WTC11 (cell line): ENCODE data around the gene TXN. TPM values are rescaled to one million over a fixed set of nuclear protein-coding genes. Genes with fewer than 3 reads are reported as not detected.
A peak's percentile ranks its signal among the peaks of the same experiment; 100 is the strongest.

Experiments
- ATAC-seq: fragments of 200-7000 bp; cut with Tn5 transposase; 2 replicates; pipeline ENCODE4 v1.10.0; 2021; ENCODE audit warnings: mild to moderate bottlenecking, moderate library complexity
- CTCF ChIA-PET: fragments of 300-600 bp; sonication (Branson Sonifier 250); formaldehyde crosslinking; loops from one replicate; lab custom pipeline; 2021; ENCODE audit warnings: antibody characterized with exemption; lab: Charles Lee
- POLR2A ChIA-PET: fragments of 350-600 bp; sonication (Branson Sonifier 250); formaldehyde crosslinking; loops from one replicate; lab custom pipeline; 2021; ENCODE audit warnings: antibody characterized with exemption; lab: Charles Lee
- DNase-seq: peaks from one replicate; pipeline ENCODE4 v3.0.0; 2021; ENCODE audit warnings: low spot score
- H3K27ac Mint-ChIP-seq: 2 replicates; pipeline ENCODE4 v1.8.0; 2021; ENCODE audit warnings: mixed read lengths
- H3K27me3 Mint-ChIP-seq: 2 replicates; pipeline ENCODE4 v1.8.0; 2021; ENCODE audit warnings: low read depth, mild to moderate bottlenecking, moderate library complexity, mixed read lengths
- H3K36me3 Mint-ChIP-seq: 2 replicates; pipeline ENCODE4 v1.8.0; 2021; ENCODE audit warnings: mixed read lengths
- H3K4me1 Mint-ChIP-seq: 2 replicates; pipeline ENCODE4 v1.8.0; 2022; ENCODE audit warnings: mixed read lengths
- H3K4me3 Mint-ChIP-seq: 2 replicates; pipeline ENCODE4 v1.8.0; 2021; ENCODE audit warnings: mild to moderate bottlenecking, moderate library complexity, mixed read lengths
- H3K9me3 Mint-ChIP-seq: 2 replicates; pipeline ENCODE4 v1.8.0; 2021; ENCODE audit warnings: mixed read lengths
- ELF4 ChIP-seq: sonication (generic); formaldehyde crosslinking; IDR thresholded peaks from 2 replicates; pipeline ENCODE4 v1.8.1; 2022; ENCODE audit warnings: low read depth, mild to moderate bottlenecking, moderate library complexity, missing genetic modification reagents
- EMX1 ChIP-seq: fragments of 250-450 bp; sonication (Bioruptor Pico); IDR thresholded peaks from 2 replicates; pipeline ENCODE4 v1.8.0; 2021; ENCODE audit warnings: mild to moderate bottlenecking
- GRHL2 ChIP-seq: fragments of 250-450 bp; sonication (Bioruptor Pico); IDR thresholded peaks from 2 replicates; pipeline ENCODE4 v1.8.0; 2022; ENCODE audit warnings: mild to moderate bottlenecking, moderate library complexity; ENCODE audit not compliant: insufficient replicate concordance, severe bottlenecking
- GTF2I ChIP-seq: fragments of 250-450 bp; sonication (Bioruptor Pico); conservative IDR thresholded peaks from 2 replicates; pipeline ENCODE4 v1.4.0; 2021; ENCODE audit warnings: mild to moderate bottlenecking
- JAZF1 ChIP-seq: fragments of 250-450 bp; sonication (Bioruptor Pico); IDR thresholded peaks from 2 replicates; pipeline ENCODE4 v1.9.0; 2021; ENCODE audit warnings: moderate library complexity, mild to moderate bottlenecking, inconsistent platforms
- KAT7 ChIP-seq: sonication (generic); formaldehyde crosslinking; IDR thresholded peaks from 2 replicates; pipeline ENCODE4 v1.8.1; 2023; ENCODE audit warnings: missing genetic modification reagents, mild to moderate bottlenecking, borderline replicate concordance
- NFATC4 ChIP-seq: fragments of 250-450 bp; sonication (Bioruptor Pico); IDR thresholded peaks from 2 replicates; pipeline ENCODE4 v1.9.0; 2021; ENCODE audit warnings: mild to moderate bottlenecking
- NFE2L1 ChIP-seq: sonication (generic); formaldehyde crosslinking; IDR thresholded peaks from 2 replicates; pipeline ENCODE4 v1.8.1; 2023; ENCODE audit warnings: missing genetic modification reagents
- NR1H2 ChIP-seq: sonication (generic); formaldehyde crosslinking; IDR thresholded peaks from 2 replicates; pipeline ENCODE4 v1.9.0; 2021; ENCODE audit warnings: mild to moderate bottlenecking, moderate library complexity, missing genetic modification reagents
- SMAD3 ChIP-seq: sonication (generic); formaldehyde crosslinking; IDR thresholded peaks from 2 replicates; pipeline ENCODE4 v1.8.0; 2022; ENCODE audit warnings: missing genetic modification reagents, mild to moderate bottlenecking, borderline replicate concordance
- SP1 ChIP-seq: sonication (generic); formaldehyde crosslinking; conservative IDR thresholded peaks from 2 replicates; pipeline ENCODE4 v1.8.1; 2022; ENCODE audit warnings: missing genetic modification reagents
- TEAD4 ChIP-seq: sonication (generic); formaldehyde crosslinking; IDR thresholded peaks from 2 replicates; pipeline ENCODE4 v1.8.0; 2022; ENCODE audit warnings: mild to moderate bottlenecking, missing genetic modification reagents
- total RNA-seq: library from RNA; stranded (reverse); gene quantifications from 3 replicates; pipeline ENCODE4 v1.2.3, GENCODE V29; 2021
- TF ChIP-seq, protein P1 (sequence below): sonication (generic); formaldehyde crosslinking; IDR thresholded peaks from 2 replicates; pipeline ENCODE4 v1.8.1; 2023; ENCODE audit warnings: mild to moderate bottlenecking, missing genetic modification reagents, moderate library complexity
- TF ChIP-seq, protein P2 (sequence below): fragments of 250-450 bp; sonication (Bioruptor Pico); IDR thresholded peaks from 2 replicates; pipeline ENCODE4 v2.1.2; 2022; ENCODE audit warnings: mild to moderate bottlenecking, moderate library complexity
- TF ChIP-seq, protein P3 (sequence below): sonication (generic); formaldehyde crosslinking; IDR thresholded peaks from 2 replicates; pipeline ENCODE4 v1.8.1; 2023; ENCODE audit warnings: mild to moderate bottlenecking, moderate library complexity, missing genetic modification reagents

Gene TXN
- total RNA-seq, 1 experiment from 2014 or later: 245 TPM

DNA sequence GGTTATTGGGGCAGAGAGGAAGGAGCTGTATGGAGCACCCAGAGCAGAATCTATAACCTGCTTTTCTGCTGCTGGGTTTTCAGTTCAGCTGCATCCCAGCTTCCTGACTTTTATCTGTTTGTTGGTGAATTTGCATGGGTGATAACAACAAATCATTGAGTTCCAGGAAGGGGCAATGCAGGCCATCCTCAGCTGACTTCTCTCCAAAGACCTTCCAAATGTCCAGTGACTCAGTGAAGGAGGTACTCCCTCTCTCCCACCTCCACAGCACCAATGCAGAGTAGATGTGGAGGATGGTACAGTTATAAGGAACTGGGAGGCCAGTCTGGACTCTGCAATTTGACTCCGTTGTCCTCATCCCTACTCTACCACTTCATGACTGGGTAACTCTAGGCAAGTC lies 1.6 kb upstream of the TXN start (continued):
- TF ChIP-seq GRHL2 (CRISPR knock-in tag): no peak
- TF ChIP-seq NR1H2 (CRISPR knock-in tag): no peak
- TF ChIP-seq, protein P1, sequence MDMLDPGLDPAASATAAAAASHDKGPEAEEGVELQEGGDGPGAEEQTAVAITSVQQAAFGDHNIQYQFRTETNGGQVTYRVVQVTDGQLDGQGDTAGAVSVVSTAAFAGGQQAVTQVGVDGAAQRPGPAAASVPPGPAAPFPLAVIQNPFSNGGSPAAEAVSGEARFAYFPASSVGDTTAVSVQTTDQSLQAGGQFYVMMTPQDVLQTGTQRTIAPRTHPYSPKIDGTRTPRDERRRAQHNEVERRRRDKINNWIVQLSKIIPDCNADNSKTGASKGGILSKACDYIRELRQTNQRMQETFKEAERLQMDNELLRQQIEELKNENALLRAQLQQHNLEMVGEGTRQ (CRISPR knock-in tag): no peak
- no peak for TF ChIP-seq SMAD3 (CRISPR knock-in tag)
- TF ChIP-seq, protein P2, sequence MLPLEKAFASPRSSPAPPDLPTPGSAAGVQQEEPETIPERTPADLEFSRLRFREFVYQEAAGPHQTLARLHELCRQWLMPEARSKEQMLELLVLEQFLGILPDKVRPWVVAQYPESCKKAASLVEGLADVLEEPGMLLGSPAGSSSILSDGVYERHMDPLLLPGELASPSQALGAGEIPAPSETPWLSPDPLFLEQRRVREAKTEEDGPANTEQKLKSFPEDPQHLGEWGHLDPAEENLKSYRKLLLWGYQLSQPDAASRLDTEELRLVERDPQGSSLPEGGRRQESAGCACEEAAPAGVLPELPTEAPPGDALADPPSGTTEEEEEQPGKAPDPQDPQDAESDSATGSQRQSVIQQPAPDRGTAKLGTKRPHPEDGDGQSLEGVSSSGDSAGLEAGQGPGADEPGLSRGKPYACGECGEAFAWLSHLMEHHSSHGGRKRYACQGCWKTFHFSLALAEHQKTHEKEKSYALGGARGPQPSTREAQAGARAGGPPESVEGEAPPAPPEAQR (CRISPR knock-in tag): no peak
- TF ChIP-seq JAZF1 (CRISPR knock-in tag): no peak
- no peak for TF ChIP-seq TEAD4 (CRISPR knock-in tag)
- no peak for TF ChIP-seq EMX1 (CRISPR knock-in tag)
- TF ChIP-seq, protein P3, sequence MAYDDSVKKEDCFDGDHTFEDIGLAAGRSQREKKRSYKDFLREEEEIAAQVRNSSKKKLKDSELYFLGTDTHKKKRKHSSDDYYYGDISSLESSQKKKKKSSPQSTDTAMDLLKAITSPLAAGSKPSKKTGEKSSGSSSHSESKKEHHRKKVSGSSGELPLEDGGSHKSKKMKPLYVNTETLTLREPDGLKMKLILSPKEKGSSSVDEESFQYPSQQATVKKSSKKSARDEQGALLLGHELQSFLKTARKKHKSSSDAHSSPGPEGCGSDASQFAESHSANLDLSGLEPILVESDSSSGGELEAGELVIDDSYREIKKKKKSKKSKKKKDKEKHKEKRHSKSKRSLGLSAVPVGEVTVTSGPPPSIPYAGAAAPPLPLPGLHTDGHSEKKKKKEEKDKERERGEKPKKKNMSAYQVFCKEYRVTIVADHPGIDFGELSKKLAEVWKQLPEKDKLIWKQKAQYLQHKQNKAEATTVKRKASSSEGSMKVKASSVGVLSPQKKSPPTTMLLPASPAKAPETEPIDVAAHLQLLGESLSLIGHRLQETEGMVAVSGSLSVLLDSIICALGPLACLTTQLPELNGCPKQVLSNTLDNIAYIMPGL (CRISPR knock-in tag): no peak
- TF ChIP-seq, all 79 proteins: peak for 0

DNA sequence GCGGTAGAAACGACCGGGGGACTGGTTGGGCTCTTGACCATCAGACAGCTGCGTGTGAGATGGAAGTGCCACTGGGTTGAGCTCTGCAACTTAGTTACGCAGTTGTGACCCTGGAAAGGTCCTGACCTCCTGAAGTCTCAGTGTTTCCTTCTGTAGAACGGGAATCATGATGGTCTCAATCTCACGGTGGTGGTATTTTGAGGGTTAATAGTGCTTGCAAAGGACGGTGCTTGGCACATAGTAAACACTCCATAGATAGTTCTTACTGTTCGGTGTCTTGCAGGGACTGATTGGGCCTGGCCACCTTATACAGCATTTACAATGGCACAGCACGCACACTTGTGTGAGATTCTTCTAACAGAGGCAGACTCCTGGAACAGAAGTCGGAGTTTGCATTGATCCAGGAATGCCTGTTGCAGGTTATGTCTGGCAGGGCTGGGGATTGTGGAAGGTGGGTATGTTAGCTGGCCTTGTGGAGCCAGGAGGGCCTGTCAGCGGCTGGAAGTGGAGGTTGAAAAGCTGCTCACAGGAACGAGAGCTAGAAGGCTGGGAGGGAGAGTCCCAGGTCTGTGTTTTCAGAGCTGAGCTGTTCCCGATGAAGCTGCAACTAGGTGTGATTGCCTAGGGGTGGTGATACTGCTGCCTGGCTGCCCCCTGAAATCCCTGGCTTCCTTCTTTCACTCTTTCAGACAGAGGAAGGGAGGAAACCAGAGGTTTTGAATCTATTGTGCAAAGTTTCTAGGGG lies 962 bp upstream of the TXN start:
- Mint-ChIP-seq H3K27me3 (no peaks in the 10 kb centered on the region), H3K36me3 (no peaks in the 10 kb centered on the region), H3K27ac (peak overlapping the region; percentile 90), H3K4me1 (peaks cover 45% of the 10 kb centered on the region)
- ATAC-seq (peak; percentile 32), DNase-seq (no peak)
- CTCF ChIA-PET: interaction anchor here (0.6 to 1.5 kb wide), 3 partner anchors 39 to 281 kb away, joined by 3 to 6 read pairs (median 3); no protein-coding TSS in a partner anchor
- POLR2A ChIA-PET: interaction anchor here (1.2 to 1.7 kb wide), 2 partner anchors 15 to 84 kb away, joined by 5 to 6 read pairs; no protein-coding TSS in a partner anchor
- TF ChIP-seq KAT7 (0 out of 2 replicates have a peak, but pooled peaks have one; percentile 42), NFATC4 (CRISPR knock-in tag) (no peak), ELF4 (CRISPR knock-in tag) (no peak), NFE2L1 (CRISPR knock-in tag) (peak; percentile 46), SP1 (CRISPR knock-in tag) (no peak), GTF2I (0 out of 2 replicates have a peak, but pooled peaks have one; percentile 50)
- TF ChIP-seq, protein P3 (CRISPR knock-in tag): 0 out of 2 replicates have a peak, but pooled peaks have one; percentile 27
- TF ChIP-seq, all 79 proteins: peak for 4
- Mint-ChIP-seq H3K4me3 (peak overlapping the region; percentile 98), H3K9me3 (no peaks in the 10 kb centered on the region)
